DOHH2 (cell line): Measurements from ENCODE around the gene TSC2.
"Not testable (repeated sequence)": the region's sequence is repeated elsewhere in the genome, so short reads cannot be mapped to it uniquely, and the experiment has no call there.

Experiments used
- EZH2phosphoT487 ChIP-seq: fragments of 200-600 bp; sonication (generic); IDR thresholded peaks from 2 replicates; pipeline ENCODE4 v1.6.1; 2017; ENCODE audit warnings: borderline replicate concordance, mild to moderate bottlenecking, antibody characterized with exemption, low read length, moderate library complexity, mixed read lengths
- TF ChIP-seq, protein P1 (sequence below): fragments of 200-600 bp; sonication (generic); IDR thresholded peaks from one replicate; pipeline ENCODE4 v1.5.1; 2014; ENCODE audit warnings: antibody characterized with exemption, mild to moderate bottlenecking, low read depth, low read length; ENCODE audit not compliant: poor library complexity, severe bottlenecking

GRCh38 chr16:2129890-2130447, 82.2 kb downstream of the TSC2 start:
- TF ChIP-seq, protein P1, sequence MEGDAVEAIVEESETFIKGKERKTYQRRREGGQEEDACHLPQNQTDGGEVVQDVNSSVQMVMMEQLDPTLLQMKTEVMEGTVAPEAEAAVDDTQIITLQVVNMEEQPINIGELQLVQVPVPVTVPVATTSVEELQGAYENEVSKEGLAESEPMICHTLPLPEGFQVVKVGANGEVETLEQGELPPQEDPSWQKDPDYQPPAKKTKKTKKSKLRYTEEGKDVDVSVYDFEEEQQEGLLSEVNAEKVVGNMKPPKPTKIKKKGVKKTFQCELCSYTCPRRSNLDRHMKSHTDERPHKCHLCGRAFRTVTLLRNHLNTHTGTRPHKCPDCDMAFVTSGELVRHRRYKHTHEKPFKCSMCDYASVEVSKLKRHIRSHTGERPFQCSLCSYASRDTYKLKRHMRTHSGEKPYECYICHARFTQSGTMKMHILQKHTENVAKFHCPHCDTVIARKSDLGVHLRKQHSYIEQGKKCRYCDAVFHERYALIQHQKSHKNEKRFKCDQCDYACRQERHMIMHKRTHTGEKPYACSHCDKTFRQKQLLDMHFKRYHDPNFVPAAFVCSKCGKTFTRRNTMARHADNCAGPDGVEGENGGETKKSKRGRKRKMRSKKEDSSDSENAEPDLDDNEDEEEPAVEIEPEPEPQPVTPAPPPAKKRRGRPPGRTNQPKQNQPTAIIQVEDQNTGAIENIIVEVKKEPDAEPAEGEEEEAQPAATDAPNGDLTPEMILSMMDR = not testable (repeated sequence)
- TF ChIP-seq EZH2phosphoT487 = not testable (repeated sequence)
